ENCODE measurements around the gene C2orf42.
"Not testable (repeated sequence)": the region's sequence is repeated elsewhere in the genome, so short reads cannot be mapped to it uniquely, and the experiment has no call there.

Gene C2orf42

GRCh38 chr2:70131344-70132143 lies 59.3 kb downstream of the C2orf42 start:
- not testable (repeated sequence) for DNase-seq (ENCODE audit: low read depth)

- DNase-seq (ENCODE audit: low read depth) = no peak
These were observed 62.8 kb downstream of the C2orf42 start for GRCh38 chr2:70128005-70128404.

GRCh38 chr2:70126413-70126812 lies 64.4 kb downstream of the C2orf42 start:
- DNase-seq (ENCODE audit: low read depth) = no peak

GRCh38 chr2:70125498-70125898 lies 65.3 kb downstream of the C2orf42 start:
- no peak for DNase-seq (ENCODE audit: low read depth)

- DNase-seq (ENCODE audit: low read depth) = peak; percentile 53
These were observed 65.8 kb downstream of the C2orf42 start for GRCh38 chr2:70124983-70125480.

- no peak for DNase-seq (ENCODE audit: low read depth)
These were observed 67.0 kb downstream of the C2orf42 start for GRCh38 chr2:70123829-70124116.

GRCh38 chr2:70123051-70123828 lies 67.6 kb downstream of the C2orf42 start:
- DNase-seq (ENCODE audit: low read depth) = peak; percentile 85

- no peak for DNase-seq (ENCODE audit: low read depth)
These were observed 68.3 kb downstream of the C2orf42 start for GRCh38 chr2:70122470-70122869.

GRCh38 chr2:70121627-70122372 lies 69.0 kb downstream of the C2orf42 start:
- no peak for DNase-seq (ENCODE audit: low read depth)

GRCh38 chr2:70118798-70119454 lies 71.9 kb downstream of the C2orf42 start:
- no peak for DNase-seq (ENCODE audit: low read depth)

- no peak for DNase-seq (ENCODE audit: low read depth)
These were observed 73.8 kb downstream of the C2orf42 start for GRCh38 chr2:70116936-70117552.

- no peak for DNase-seq (ENCODE audit: low read depth)
These were observed 75.0 kb downstream of the C2orf42 start for GRCh38 chr2:70115646-70116442.

- no peak for DNase-seq (ENCODE audit: low read depth)
These were observed 77.3 kb downstream of the C2orf42 start for GRCh38 chr2:70113359-70114070.

GRCh38 chr2:70111752-70112591 lies 78.8 kb downstream of the C2orf42 start:
- peak; percentile 15 for DNase-seq (ENCODE audit: low read depth)

GRCh38 chr2:70110397-70110796 lies 80.4 kb downstream of the C2orf42 start:
- DNase-seq (ENCODE audit: low read depth) = not testable (repeated sequence)

- not testable (repeated sequence) for DNase-seq (ENCODE audit: low read depth)
These were observed 84.7 kb downstream of the C2orf42 start for GRCh38 chr2:70106138-70106537.

- peak; percentile 61 for DNase-seq (ENCODE audit: low read depth)
These were observed 86.3 kb downstream of the C2orf42 start for GRCh38 chr2:70104231-70105111.

- DNase-seq (ENCODE audit: low read depth) = no peak
These were observed 87.2 kb downstream of the C2orf42 start for GRCh38 chr2:70103531-70104061.

All from fibroblast of gingiva (primary cell).